Measurements from ENCODE around the gene DHRS7B.
"Not testable (repeated sequence)": the region's sequence is repeated elsewhere in the genome, so short reads cannot be mapped to it uniquely, and the experiment has no call there.

DHRS7B gene

GRCh38 chr17:21126645-21127508, at the start of gene DHRS7B:
TSS of gene DHRS7B (plus strand) at chr17:21126964. CDS start at chr17:21126972, 8 bp downstream.
- DNase-seq, result peak; percentile 98

- DNase-seq, result no peak
Measured at GRCh38 chr17:21077281-21077680, 49.5 kb upstream of the DHRS7B start.

GRCh38 chr17:21078016-21078780, 48.6 kb upstream of the DHRS7B start:
- no peak for DNase-seq

GRCh38 chr17:21079196-21079595, 47.6 kb upstream of the DHRS7B start:
- no peak for DNase-seq

- DNase-seq, result peak; percentile 40
Measured at GRCh38 chr17:21082001-21082436, 44.7 kb upstream of the DHRS7B start.

- DNase-seq, result not testable (repeated sequence)
Measured at GRCh38 chr17:21085280-21085679, 41.5 kb upstream of the DHRS7B start.

GRCh38 chr17:21085707-21086106, 41.1 kb upstream of the DHRS7B start:
- no peak for DNase-seq

- no peak for DNase-seq
Measured at GRCh38 chr17:21089145-21089544, 37.6 kb upstream of the DHRS7B start.

GRCh38 chr17:21089933-21090901, 36.5 kb upstream of the DHRS7B start:
- DNase-seq, result no peak

GRCh38 chr17:21090902-21091618, 35.7 kb upstream of the DHRS7B start:
- peak; percentile 53 for DNase-seq

- DNase-seq, result no peak
Measured at GRCh38 chr17:21094298-21094704, 32.5 kb upstream of the DHRS7B start.

GRCh38 chr17:21095735-21096134, 31.0 kb upstream of the DHRS7B start:
- DNase-seq, result peak; percentile 12

- DNase-seq, result no peak
Measured at GRCh38 chr17:21096874-21097273, 29.9 kb upstream of the DHRS7B start.

GRCh38 chr17:21098934-21099689, 27.7 kb upstream of the DHRS7B start:
- DNase-seq, result peak; percentile 98

GRCh38 chr17:21100636-21101035, 26.1 kb upstream of the DHRS7B start:
- no peak for DNase-seq

- DNase-seq, result no peak
Measured at GRCh38 chr17:21104608-21105007, 22.2 kb upstream of the DHRS7B start.

- no peak for DNase-seq
Measured at GRCh38 chr17:21105064-21105894, 21.5 kb upstream of the DHRS7B start.

- no peak for DNase-seq
Measured at GRCh38 chr17:21106316-21106715, 20.4 kb upstream of the DHRS7B start.

- DNase-seq, result not testable (repeated sequence)
Measured at GRCh38 chr17:21107067-21107650, 19.6 kb upstream of the DHRS7B start.

- DNase-seq, result no peak
Measured at GRCh38 chr17:21108651-21109050, 18.1 kb upstream of the DHRS7B start.
